ENCODE data around the gene MMD.

DNA sequence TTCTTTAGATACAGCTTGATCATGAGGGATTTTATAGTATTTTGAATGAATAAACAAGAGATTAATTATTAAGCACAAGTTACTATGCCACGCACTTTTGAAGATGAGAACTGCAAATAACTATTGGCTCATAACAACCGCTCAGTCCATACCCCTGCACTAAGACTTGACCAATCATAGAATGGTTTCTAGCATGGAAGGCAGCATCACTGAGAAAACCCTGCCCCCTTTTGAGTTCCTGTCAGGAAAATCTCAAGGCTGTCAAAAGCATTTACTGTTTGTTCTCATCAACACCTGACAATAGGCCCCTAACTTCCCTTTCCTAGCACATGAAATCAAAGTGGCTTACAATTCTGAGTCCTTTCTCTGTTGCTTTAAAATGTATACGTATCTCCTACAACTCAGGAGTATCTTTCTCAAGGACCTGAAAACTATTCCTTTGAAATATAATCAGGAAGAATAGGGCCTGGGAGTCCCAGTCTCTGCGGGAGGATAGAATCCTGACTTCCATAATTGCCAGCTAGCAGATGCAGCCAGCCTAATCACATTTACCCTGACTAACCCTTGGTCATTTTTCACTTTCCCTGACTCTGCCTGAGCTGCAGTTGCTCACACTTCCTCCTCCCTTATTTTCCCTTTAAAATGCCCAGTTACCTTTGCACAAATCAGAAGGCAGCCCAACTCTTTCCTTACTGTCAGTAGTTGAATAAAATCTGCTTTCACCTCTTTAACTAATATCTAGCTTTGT, 9.1 kb upstream of the MMD start:
- TF ChIP-seq, protein P1, sequence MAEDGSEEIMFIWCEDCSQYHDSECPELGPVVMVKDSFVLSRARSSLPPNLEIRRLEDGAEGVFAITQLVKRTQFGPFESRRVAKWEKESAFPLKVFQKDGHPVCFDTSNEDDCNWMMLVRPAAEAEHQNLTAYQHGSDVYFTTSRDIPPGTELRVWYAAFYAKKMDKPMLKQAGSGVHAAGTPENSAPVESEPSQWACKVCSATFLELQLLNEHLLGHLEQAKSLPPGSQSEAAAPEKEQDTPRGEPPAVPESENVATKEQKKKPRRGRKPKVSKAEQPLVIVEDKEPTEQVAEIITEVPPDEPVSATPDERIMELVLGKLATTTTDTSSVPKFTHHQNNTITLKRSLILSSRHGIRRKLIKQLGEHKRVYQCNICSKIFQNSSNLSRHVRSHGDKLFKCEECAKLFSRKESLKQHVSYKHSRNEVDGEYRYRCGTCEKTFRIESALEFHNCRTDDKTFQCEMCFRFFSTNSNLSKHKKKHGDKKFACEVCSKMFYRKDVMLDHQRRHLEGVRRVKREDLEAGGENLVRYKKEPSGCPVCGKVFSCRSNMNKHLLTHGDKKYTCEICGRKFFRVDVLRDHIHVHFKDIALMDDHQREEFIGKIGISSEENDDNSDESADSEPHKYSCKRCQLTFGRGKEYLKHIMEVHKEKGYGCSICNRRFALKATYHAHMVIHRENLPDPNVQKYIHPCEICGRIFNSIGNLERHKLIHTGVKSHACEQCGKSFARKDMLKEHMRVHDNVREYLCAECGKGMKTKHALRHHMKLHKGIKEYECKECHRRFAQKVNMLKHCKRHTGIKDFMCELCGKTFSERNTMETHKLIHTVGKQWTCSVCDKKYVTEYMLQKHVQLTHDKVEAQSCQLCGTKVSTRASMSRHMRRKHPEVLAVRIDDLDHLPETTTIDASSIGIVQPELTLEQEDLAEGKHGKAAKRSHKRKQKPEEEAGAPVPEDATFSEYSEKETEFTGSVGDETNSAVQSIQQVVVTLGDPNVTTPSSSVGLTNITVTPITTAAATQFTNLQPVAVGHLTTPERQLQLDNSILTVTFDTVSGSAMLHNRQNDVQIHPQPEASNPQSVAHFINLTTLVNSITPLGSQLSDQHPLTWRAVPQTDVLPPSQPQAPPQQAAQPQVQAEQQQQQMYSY (CRISPR knock-in tag; IDR thresholded peaks at IDR 0.05), result no peak
- TF ChIP-seq, protein P2, sequence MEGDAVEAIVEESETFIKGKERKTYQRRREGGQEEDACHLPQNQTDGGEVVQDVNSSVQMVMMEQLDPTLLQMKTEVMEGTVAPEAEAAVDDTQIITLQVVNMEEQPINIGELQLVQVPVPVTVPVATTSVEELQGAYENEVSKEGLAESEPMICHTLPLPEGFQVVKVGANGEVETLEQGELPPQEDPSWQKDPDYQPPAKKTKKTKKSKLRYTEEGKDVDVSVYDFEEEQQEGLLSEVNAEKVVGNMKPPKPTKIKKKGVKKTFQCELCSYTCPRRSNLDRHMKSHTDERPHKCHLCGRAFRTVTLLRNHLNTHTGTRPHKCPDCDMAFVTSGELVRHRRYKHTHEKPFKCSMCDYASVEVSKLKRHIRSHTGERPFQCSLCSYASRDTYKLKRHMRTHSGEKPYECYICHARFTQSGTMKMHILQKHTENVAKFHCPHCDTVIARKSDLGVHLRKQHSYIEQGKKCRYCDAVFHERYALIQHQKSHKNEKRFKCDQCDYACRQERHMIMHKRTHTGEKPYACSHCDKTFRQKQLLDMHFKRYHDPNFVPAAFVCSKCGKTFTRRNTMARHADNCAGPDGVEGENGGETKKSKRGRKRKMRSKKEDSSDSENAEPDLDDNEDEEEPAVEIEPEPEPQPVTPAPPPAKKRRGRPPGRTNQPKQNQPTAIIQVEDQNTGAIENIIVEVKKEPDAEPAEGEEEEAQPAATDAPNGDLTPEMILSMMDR (IDR thresholded peaks at IDR 0.05), result no peak
- TF ChIP-seq SP1 (CRISPR knock-in tag; conservative IDR thresholded peaks at IDR 0.05) (no peak), NR2C2 (CRISPR knock-in tag; IDR thresholded peaks at IDR 0.05) (no peak), ZNF423 (CRISPR knock-in tag; IDR thresholded peaks at IDR 0.05) (no peak), FOXJ3 (CRISPR knock-in tag; IDR thresholded peaks at IDR 0.05; ENCODE audit: borderline replicate concordance) (no peak), ZNF121 (CRISPR knock-in tag; IDR thresholded peaks at IDR 0.05) (no peak), TEAD4 (CRISPR knock-in tag; IDR thresholded peaks at IDR 0.05) (no peak), SMAD4 (CRISPR knock-in tag; IDR thresholded peaks at IDR 0.05) (no peak), GRHL2 (CRISPR knock-in tag; IDR thresholded peaks at IDR 0.05; ENCODE audit: insufficient replicate concordance, severe bottlenecking) (no peak)
- TF ChIP-seq, protein P3, sequence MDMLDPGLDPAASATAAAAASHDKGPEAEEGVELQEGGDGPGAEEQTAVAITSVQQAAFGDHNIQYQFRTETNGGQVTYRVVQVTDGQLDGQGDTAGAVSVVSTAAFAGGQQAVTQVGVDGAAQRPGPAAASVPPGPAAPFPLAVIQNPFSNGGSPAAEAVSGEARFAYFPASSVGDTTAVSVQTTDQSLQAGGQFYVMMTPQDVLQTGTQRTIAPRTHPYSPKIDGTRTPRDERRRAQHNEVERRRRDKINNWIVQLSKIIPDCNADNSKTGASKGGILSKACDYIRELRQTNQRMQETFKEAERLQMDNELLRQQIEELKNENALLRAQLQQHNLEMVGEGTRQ (CRISPR knock-in tag; IDR thresholded peaks at IDR 0.05), result no peak
- TF ChIP-seq, protein P4, sequence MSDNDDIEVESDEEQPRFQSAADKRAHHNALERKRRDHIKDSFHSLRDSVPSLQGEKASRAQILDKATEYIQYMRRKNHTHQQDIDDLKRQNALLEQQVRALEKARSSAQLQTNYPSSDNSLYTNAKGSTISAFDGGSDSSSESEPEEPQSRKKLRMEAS (CRISPR knock-in tag; IDR thresholded peaks at IDR 0.05), result no peak
